Activated CD4-positive, alpha-beta memory T cell treated with anti-CD3 and anti-CD28 coated beads for 36 hours (primary cell): ENCODE results near the gene TEDC2. TPM values are rescaled to one million over a fixed set of nuclear protein-coding genes. Genes with fewer than 3 reads are reported as not detected.
A peak's percentile ranks its signal among the peaks of the same experiment; 100 is the strongest.
"Not testable (repeated sequence)": the region's sequence is repeated elsewhere in the genome, so short reads cannot be mapped to it uniquely, and the experiment has no call there.

Experiments used
- CTCF ChIA-PET: fragments of 350-600 bp; sonication (Branson Sonifier 250); formaldehyde crosslinking; loops from one replicate; lab custom pipeline; 2021; ENCODE audit warnings: antibody characterized with exemption, inconsistent platforms; lab: Charles Lee
- POLR2A ChIA-PET: fragments of 350-600 bp; sonication (Branson Sonifier 250); formaldehyde crosslinking; loops from one replicate; lab custom pipeline; 2021; ENCODE audit warnings: antibody characterized with exemption; lab: Charles Lee
- DNase-seq: peaks from one replicate; pipeline ENCODE4 v3.0.0-alpha.2; 2020
- H3K27ac Mint-ChIP-seq: one replicate; pipeline ENCODE4 v1.8.0; 2021; ENCODE audit warnings: mixed read lengths
- H3K27me3 Mint-ChIP-seq: one replicate; pipeline ENCODE4 v1.8.0; 2021; ENCODE audit warnings: mixed read lengths
- H3K36me3 Mint-ChIP-seq: one replicate; pipeline ENCODE4 v1.8.0; 2021; ENCODE audit warnings: mixed read lengths
- H3K4me1 Mint-ChIP-seq: one replicate; pipeline ENCODE4 v1.8.0; 2021; ENCODE audit warnings: low read depth, mixed read lengths
- H3K4me3 Mint-ChIP-seq: one replicate; pipeline ENCODE4 v1.8.0; 2021; ENCODE audit warnings: mild to moderate bottlenecking, mixed read lengths
- H3K9me3 Mint-ChIP-seq: one replicate; pipeline ENCODE4 v1.8.0; 2021; ENCODE audit warnings: mixed read lengths
- intact Hi-C: fragments of 100-400 bp; cut with micrococcal nuclease; formaldehyde crosslinking; loops from one replicate; pipeline ENCODE4 v1.15.1; 2023
- total RNA-seq, 2 experiments: library from RNA; stranded (reverse); gene quantifications; one replicate each; pipeline ENCODE4 v1.2.3, GENCODE V29; 2021

The TEDC2 gene
- total RNA-seq, 2 experiments from 2014 or later: 23.9 to 24.3 TPM

DNA sequence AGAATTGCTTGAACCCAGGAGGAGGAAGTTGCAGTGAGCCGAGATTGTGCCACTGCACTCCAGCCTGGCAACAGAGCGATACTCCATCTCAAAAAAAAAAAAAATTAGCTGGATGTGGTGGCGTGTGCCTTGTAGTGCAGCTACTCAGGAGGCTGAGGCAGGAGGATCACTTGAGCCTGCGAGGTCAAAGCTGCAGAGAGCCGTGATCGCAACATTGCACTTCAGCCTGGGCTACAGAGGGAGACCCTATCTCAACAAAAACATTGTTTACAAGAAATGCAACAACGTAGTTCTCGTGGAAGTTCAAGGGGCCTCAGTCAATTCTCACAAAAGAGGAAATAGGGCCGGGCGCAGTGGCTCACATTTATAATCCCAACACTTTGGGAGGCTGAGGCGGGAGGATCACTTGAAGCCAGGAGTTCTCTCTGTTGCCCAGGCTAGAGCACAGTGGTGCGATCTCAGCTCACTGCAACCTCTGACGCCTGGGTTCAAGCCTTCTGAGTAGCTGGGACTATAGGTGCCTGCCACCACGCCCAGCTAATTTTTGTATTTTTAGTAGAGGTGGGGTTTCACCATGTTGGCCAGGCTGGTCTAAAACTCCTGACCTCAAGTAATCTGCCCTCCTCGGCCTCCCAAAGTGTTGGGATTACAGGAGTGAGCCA lies 18.6 kb upstream of the TEDC2 start:
- ChIA-PET CTCF (interaction anchor here (1.8 kb wide), 1 partner anchor 11 kb away, joined by 7 read pairs; the partner anchor contains the start of gene CCNF), POLR2A (interaction anchor here (1.5 kb wide), 1 partner anchor 12 kb away, joined by 3 read pairs; the partner anchor contains the start of gene CCNF)
- H3K9me3 Mint-ChIP-seq, H3K4me3 Mint-ChIP-seq, H3K4me1 Mint-ChIP-seq, H3K27me3 Mint-ChIP-seq, intact Hi-C loops, DNase-seq: not testable (repeated sequence)
- H3K36me3 Mint-ChIP-seq: peaks cover 55% of the 10 kb centered on the region
- peak overlapping the region; percentile 18 for H3K27ac Mint-ChIP-seq

DNA sequence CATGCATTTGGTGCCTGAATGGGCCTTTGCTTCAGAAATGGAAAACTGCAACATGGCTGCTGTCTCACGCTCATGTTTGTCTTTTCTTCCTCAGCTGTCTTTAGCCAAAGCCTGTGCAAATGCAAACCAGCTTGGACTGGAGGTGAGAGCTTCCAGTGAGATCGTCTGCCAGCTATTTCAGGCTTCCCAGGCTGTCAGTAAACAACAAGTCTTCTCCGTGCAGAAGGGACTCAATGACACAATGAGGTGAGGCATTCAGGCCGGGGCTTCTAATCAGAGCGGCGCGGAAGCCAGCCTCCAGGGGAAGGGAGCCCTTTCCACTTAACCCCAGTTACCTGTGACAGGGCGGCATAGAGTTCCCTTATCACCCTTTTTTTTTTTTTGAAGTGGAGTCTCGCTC lies 16.4 kb upstream of the TEDC2 start:
- intact Hi-C loops: no loop called here
- Mint-ChIP-seq H3K4me3 (no peak overlapping the region), H3K36me3 (peaks cover 54% of the 10 kb centered on the region), H3K4me1 (peaks cover 7% of the 10 kb centered on the region), H3K27ac (no peak overlapping the region), H3K27me3 (no peaks in the 10 kb centered on the region), H3K9me3 (no peaks in the 10 kb centered on the region)
- POLR2A ChIA-PET: interaction anchor here (0.6 kb wide), 1 partner anchor 1795 kb away, joined by 3 read pairs; the partner anchor contains the start of gene WDR90
- DNase-seq: no peak
- CTCF ChIA-PET: interaction anchor here (0.9 kb wide), 1 partner anchor 249 kb away, joined by 3 read pairs; no protein-coding TSS in a partner anchor

DNA sequence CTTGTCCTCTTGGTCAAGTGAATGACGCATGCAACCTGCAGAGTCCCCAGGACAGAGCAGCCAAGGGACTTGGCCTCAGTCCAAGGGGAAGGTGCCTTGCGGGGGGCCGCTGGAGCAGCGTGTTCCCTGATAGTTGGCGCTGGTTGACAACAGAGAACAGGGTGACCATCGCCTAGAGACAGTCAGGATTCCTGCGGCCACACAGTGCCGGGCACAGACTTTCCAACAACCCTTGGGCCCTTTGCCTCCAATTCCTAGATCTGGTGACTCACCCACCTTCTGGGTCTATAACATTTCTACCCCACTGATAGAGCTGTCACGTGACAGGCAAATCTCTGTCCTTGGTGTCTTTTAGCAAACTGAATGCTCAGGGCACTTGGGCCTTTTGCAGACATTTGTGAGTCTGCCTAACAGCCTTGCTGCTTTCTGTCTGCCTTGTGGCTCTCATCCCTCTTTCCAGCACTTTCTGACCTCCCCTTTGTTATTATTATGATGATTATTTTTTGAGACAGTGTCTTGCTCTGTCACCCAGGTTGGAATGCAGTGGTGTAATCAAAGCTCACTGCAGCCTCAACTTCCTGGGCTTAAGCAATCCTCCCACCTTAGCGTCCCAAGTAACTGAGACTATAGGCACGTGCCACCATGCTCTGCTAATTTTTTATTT lies 11.9 kb upstream of the TEDC2 start:
- Mint-ChIP-seq H3K27me3 (no peaks in the 10 kb centered on the region), H3K4me1 (no peaks in the 10 kb centered on the region), H3K36me3 (peaks cover 59% of the 10 kb centered on the region), H3K4me3 (no peak overlapping the region), H3K9me3 (no peaks in the 10 kb centered on the region), H3K27ac (no peak overlapping the region)
- intact Hi-C loops: no loop called here
- CTCF ChIA-PET: no interaction called here
- DNase-seq: no peak
- POLR2A ChIA-PET: no interaction called here

- no peak for DNase-seq
- Mint-ChIP-seq H3K4me1 (no peaks in the 10 kb centered on the region), H3K36me3 (peaks cover 60% of the 10 kb centered on the region), H3K27me3 (no peaks in the 10 kb centered on the region), H3K9me3 (no peaks in the 10 kb centered on the region), H3K4me3 (no peak overlapping the region), H3K27ac (no peak overlapping the region)
- ChIA-PET CTCF (interaction anchor here (1.6 kb wide), 1 partner anchor 52 kb away, joined by 3 read pairs; no protein-coding TSS in a partner anchor), POLR2A (interaction anchor here (0.9 kb wide), 1 partner anchor 11 kb away, joined by 3 read pairs; the partner anchor contains the start of gene TEDC2)
- intact Hi-C loops: no loop called here
Measured at GRCh38 chr16:2449118-2449517, 10.8 kb upstream of the TEDC2 start.

GRCh38 chr16:2450535-2450934 lies 9.4 kb upstream of the TEDC2 start:
- no peaks in the 10 kb centered on the region for H3K4me1 Mint-ChIP-seq
- peaks cover 55% of the 10 kb centered on the region for H3K36me3 Mint-ChIP-seq
- H3K27ac Mint-ChIP-seq: no peak overlapping the region
- CTCF ChIA-PET: interaction anchor here (1.6 kb wide), 1 partner anchor 51 kb away, joined by 3 read pairs; no protein-coding TSS in a partner anchor
- H3K4me3 Mint-ChIP-seq: no peak overlapping the region
- no peaks in the 10 kb centered on the region for H3K9me3 Mint-ChIP-seq
- H3K27me3 Mint-ChIP-seq: no peaks in the 10 kb centered on the region
- intact Hi-C loops: no loop called here
- POLR2A ChIA-PET: no interaction called here
- no peak for DNase-seq

DNA sequence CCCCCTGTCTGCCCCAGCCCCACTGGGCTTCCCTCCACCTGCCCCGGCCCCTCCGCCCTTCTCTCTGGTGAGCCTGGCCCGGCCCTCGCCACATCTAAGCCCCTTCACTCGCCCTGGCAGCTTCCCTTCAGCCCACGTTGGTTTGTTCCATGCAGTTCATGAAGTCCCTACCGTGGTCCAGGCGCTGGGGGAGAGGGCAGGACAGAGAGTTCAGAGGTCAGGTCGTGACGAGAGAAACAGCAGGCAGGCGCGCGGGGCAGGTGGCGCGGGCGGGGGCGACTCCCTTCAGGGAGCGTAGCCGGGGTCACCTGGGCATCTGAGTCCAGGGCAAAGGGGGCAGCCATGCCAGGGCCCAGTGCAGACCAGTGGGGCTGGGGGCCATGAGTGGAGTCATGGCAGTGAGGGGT lies 8.9 kb upstream of the TEDC2 start:
- Mint-ChIP-seq H3K9me3 (no peaks in the 10 kb centered on the region), H3K4me1 (no peaks in the 10 kb centered on the region), H3K36me3 (peaks cover 53% of the 10 kb centered on the region), H3K4me3 (no peak overlapping the region), H3K27me3 (no peaks in the 10 kb centered on the region), H3K27ac (no peak overlapping the region)
- POLR2A ChIA-PET: no interaction called here
- CTCF ChIA-PET: no interaction called here
- no peak for DNase-seq
- intact Hi-C loops: no loop called here

- DNase-seq: no peak
- intact Hi-C loops: no loop called here
- H3K27me3 Mint-ChIP-seq: no peaks in the 10 kb centered on the region
- H3K4me1 Mint-ChIP-seq: no peaks in the 10 kb centered on the region
- no peaks in the 10 kb centered on the region for H3K9me3 Mint-ChIP-seq
- peaks cover 49% of the 10 kb centered on the region for H3K36me3 Mint-ChIP-seq
- H3K4me3 Mint-ChIP-seq: no peak overlapping the region
- POLR2A ChIA-PET: no interaction called here
- no peak overlapping the region for H3K27ac Mint-ChIP-seq
- CTCF ChIA-PET: no interaction called here
Measured at GRCh38 chr16:2451851-2452320, 8.0 kb upstream of the TEDC2 start.

DNA sequence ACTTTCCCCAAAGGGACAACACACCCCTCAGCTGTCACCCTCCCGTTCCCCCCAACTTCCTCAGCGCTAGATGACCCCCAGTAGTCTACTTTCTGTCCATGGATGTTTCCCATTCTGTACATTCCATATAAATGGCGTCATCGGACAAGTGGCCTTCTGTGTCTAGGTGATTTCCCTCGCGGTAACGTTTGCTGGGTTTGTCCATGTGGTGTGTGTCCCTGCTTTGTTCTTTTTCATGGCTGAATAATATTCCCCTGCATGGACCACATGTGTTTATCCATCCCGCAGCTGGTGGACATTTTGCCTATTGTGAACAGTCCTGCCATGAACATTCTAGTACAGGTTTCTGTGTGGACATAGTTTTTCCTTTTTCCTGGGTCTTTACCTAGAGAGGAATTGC lies 7.3 kb upstream of the TEDC2 start:
- DNase-seq: no peak
- POLR2A ChIA-PET: no interaction called here
- no peaks in the 10 kb centered on the region for H3K9me3 Mint-ChIP-seq
- intact Hi-C loops: no loop called here
- H3K27ac Mint-ChIP-seq: no peak overlapping the region
- peaks cover 49% of the 10 kb centered on the region for H3K36me3 Mint-ChIP-seq
- CTCF ChIA-PET: no interaction called here
- H3K27me3 Mint-ChIP-seq: no peaks in the 10 kb centered on the region
- H3K4me1 Mint-ChIP-seq: no peaks in the 10 kb centered on the region
- no peak overlapping the region for H3K4me3 Mint-ChIP-seq

DNA sequence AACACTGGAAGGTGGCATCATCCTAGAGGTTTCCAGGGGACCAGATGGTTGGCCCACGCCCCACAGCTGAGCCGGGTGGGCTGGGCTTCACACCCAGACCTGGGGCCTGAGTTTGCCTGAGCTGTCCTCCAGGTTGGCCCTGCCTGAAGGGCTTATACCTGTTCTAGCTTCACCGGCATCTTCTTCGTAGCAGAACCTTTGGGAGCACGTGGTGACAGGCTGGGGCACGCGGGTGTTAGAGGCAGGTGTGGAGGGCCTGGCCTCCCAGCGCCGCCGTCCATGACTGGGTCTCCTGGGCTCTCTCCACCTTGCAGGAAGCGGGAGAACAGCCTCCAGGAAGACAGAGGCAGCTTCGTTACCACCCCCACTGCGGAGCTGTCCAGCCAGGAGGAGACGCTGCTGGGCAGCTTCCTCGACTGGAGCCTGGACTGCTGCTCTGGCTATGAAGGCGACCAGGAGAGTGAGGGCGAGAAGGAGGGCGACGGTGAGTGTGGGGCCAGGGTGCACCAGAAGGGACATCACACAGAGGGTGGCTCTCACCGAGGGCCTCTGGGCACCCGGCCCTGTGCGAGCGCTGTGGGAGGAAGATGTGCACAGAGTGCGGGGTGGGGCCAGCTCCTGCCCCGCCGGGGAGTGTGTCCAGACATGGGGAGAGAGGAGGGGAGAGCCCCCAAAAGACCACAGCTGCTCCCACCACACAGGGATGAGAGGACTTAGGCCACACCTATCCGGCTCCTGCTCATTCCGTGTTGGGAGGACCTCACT lies 4.6 kb upstream of the TEDC2 start:
- no peak overlapping the region for H3K27ac Mint-ChIP-seq
- H3K36me3 Mint-ChIP-seq: peaks cover 34% of the 10 kb centered on the region
- no peaks in the 10 kb centered on the region for H3K9me3 Mint-ChIP-seq
- ChIA-PET POLR2A (interaction anchor here (0.6 kb wide), 2 partner anchors 8 to 1496 kb away, joined by 3 to 4 read pairs; no protein-coding TSS in a partner anchor), CTCF (interaction anchor here (1.0 kb wide), 1 partner anchor 46 kb away, joined by 3 read pairs; no protein-coding TSS in a partner anchor)
- DNase-seq: no peak
- no peaks in the 10 kb centered on the region for H3K27me3 Mint-ChIP-seq
- no peak overlapping the region for H3K4me3 Mint-ChIP-seq
- H3K4me1 Mint-ChIP-seq: peaks cover 7% of the 10 kb centered on the region
- intact Hi-C loops: no loop called here

- peaks cover 34% of the 10 kb centered on the region for H3K36me3 Mint-ChIP-seq
- CTCF ChIA-PET: no interaction called here
- peak overlapping the region; percentile 52 for H3K27ac Mint-ChIP-seq
- no peak for DNase-seq
- no peaks in the 10 kb centered on the region for H3K9me3 Mint-ChIP-seq
- H3K27me3 Mint-ChIP-seq: no peaks in the 10 kb centered on the region
- POLR2A ChIA-PET: no interaction called here
- H3K4me1 Mint-ChIP-seq: peaks cover 7% of the 10 kb centered on the region
- intact Hi-C loops: no loop called here
- no peak overlapping the region for H3K4me3 Mint-ChIP-seq
Measured at GRCh38 chr16:2456551-2457153, 3.3 kb upstream of the TEDC2 start.

DNA sequence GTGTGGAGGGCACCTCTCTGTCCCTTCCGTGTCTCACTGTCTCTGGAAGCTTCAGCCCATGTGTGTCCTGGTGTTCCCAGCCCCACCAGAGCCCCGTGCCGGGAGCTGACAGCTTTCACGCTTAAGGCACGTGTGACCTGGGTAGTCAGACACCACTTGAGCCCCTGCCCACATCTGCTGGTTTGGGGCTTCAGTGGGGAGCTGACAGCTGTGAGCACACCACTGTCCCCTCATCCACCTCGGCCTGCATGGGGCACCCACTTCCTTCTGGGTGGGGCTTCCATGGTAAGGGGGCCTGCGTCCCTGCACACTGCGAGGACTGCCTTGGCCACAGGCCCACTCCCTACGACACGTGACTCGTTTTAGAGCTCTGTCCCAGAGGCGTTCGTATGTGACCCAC lies 2.6 kb upstream of the TEDC2 start:
- intact Hi-C loops: no loop called here
- H3K27ac Mint-ChIP-seq: no peak overlapping the region
- H3K9me3 Mint-ChIP-seq: no peaks in the 10 kb centered on the region
- POLR2A ChIA-PET: no interaction called here
- DNase-seq: no peak
- H3K27me3 Mint-ChIP-seq: no peaks in the 10 kb centered on the region
- H3K4me1 Mint-ChIP-seq: peaks cover 7% of the 10 kb centered on the region
- CTCF ChIA-PET: no interaction called here
- H3K36me3 Mint-ChIP-seq: peaks cover 32% of the 10 kb centered on the region
- H3K4me3 Mint-ChIP-seq: no peak overlapping the region
